HG03575 (cell line): ENCODE results near the gene PRDX2.

Experiments
- ATAC-seq: cut with Tn5 transposase; IDR thresholded peaks from one replicate; pipeline ENCODE4 v1.9.1; 2021; ENCODE audit not compliant: unreplicated experiment, insufficient number of reproducible peaks, low FRiP score; ENCODE audit errors: extremely low read depth

Gene PRDX2

GRCh38 chr19:12764698-12765097, 36.9 kb downstream of the PRDX2 start:
- no peak for ATAC-seq

GRCh38 chr19:12763100-12763499, 38.5 kb downstream of the PRDX2 start:
- ATAC-seq, result no peak

DNA sequence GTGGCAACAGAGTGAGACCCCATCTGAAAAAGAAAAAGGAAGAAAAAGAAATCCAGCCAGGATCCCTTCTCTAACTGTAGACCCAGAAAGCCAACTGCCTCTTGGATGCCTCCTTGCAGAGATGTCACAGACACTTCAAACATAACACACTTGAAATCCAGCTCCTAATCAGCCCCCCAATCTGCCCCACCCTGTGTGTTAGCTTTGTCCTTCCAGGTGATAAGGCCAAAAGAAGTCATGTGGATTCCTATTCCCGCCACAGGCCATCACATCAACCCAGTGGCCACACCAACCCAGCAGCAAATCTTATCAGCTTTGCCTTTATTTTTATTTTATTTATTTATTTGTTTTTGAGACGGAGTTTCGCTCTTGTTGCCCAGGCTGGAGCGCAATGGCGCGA, 41.9 kb downstream of the PRDX2 start:
- no peak for ATAC-seq

GRCh38 chr19:12757544-12758274, 43.9 kb downstream of the PRDX2 start:
- ATAC-seq, result no peak

- no peak for ATAC-seq
Measured at GRCh38 chr19:12756150-12756883, 45.3 kb downstream of the PRDX2 start.

- ATAC-seq, result no peak
Measured at GRCh38 chr19:12754465-12755196, 47.0 kb downstream of the PRDX2 start.

DNA sequence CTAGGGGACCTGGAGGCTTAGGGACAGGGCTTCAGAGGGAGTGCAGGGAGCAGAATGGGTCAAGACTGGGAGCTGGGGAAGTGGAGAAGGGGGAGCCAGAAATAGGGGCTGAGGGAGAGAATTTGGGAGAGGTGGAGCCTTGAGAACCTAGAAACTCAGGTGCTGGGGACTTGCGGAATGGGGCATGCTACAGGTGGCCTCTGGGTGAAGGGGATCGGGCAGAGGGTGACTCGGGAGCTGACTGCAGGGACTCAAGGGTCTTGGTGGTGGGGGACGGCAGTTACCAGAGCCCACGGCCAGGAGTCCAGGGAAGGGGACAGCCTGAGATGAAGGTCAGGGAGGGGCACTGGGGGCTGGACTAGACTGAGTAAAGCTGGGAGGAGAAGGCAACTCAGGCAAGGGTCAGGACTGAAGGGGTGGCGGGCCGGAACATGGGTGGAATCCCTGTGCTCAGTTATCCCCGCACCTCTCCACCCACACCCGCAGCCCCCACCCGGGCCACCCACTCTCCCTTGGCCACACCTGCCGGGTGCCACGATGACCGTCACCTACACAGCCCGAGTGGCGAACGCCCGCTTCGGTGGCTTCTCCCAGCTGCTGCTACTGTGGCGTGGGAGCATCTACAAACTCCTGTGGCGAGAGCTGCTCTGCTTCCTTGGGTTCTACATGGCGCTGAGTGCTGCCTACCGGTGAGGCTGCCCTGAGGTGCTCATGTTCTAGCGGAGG, 49.4 kb downstream of the PRDX2 start:
- ATAC-seq, result no peak

DNA sequence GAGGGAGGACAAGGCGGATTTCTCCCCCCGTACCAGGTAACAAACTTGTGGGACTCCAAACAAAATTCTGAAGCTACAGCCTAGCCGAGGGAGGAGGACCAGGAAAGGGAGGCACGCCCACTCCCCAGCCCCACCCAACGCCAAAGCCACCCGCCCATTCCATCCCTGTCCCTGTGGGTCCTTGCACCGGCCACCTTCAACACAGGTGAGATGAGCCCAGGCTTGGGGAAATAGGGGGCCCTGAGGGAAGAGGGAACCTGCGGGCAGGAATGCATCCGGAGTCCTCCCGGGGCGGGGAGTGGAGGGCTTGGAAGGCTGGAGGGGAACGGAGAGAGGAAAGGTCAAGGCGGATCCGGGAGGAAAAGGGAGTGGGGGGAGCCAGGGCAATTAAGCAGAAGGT, 50.0 kb downstream of the PRDX2 start, which contains the start of gene BEST2:
BEST2 (plus strand) TSS at position 157 of the 400 bp plus-strand sequence. CDS start 802 bp downstream, outside the sequence.
- no peak for ATAC-seq

- ATAC-seq, result no peak
Measured at GRCh38 chr19:12750851-12751250, 50.7 kb downstream of the PRDX2 start.

GRCh38 chr19:12749938-12750521, 51.6 kb downstream of the PRDX2 start:
- no peak for ATAC-seq

- ATAC-seq, result no peak
Measured at GRCh38 chr19:12748489-12748888, 53.1 kb downstream of the PRDX2 start.
